HUDEP-2 (cell line): ENCODE data around the gene PARP16.

ENCODE experiments used
- DNase-seq, 76 experiments: peaks; one replicate each; lab custom pipeline; 2025; ENCODE audit not compliant: unreplicated experiment in 76 of 76; lab: John Stamatoyannopoulos, UW

PARP16 gene

GRCh38 chr15:65209701-65210643 is 76.7 kb downstream of the PARP16 start:
- DNase-seq, result no peak

- DNase-seq, result no peak
These were observed 78.0 kb downstream of the PARP16 start for GRCh38 chr15:65208647-65209046.
